ENCODE results near the gene ZNF493.

DNA sequence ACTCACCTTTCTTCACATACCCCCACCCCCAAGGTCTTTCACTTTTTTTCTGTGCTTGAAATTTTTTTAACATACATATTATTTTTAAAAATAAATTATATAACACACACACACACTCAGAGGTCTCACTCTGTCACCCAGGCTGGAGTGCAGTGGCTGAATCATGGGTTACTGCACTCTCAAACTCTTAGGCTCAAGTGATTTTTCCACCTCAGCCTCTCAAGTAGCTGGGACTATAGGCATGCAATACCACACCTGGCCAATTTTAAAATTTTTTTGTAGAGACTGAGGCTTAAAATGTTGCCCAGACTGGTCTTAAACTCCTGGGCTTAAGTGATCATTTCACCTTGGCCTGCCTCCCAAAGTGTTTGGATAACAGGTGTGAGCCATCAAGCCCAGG lies 75.6 kb downstream of the ZNF493 start:
- TF ChIP-seq, protein P1, sequence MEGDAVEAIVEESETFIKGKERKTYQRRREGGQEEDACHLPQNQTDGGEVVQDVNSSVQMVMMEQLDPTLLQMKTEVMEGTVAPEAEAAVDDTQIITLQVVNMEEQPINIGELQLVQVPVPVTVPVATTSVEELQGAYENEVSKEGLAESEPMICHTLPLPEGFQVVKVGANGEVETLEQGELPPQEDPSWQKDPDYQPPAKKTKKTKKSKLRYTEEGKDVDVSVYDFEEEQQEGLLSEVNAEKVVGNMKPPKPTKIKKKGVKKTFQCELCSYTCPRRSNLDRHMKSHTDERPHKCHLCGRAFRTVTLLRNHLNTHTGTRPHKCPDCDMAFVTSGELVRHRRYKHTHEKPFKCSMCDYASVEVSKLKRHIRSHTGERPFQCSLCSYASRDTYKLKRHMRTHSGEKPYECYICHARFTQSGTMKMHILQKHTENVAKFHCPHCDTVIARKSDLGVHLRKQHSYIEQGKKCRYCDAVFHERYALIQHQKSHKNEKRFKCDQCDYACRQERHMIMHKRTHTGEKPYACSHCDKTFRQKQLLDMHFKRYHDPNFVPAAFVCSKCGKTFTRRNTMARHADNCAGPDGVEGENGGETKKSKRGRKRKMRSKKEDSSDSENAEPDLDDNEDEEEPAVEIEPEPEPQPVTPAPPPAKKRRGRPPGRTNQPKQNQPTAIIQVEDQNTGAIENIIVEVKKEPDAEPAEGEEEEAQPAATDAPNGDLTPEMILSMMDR (conservative IDR thresholded peaks at IDR 0.05), result no peak
- TF ChIP-seq ZFX (IDR thresholded peaks at IDR 0.05), result no peak

Measured in C4-2B (cell line).